WERI-Rb-1 (cell line): ENCODE data around the gene A3GALT2.

Experiments
- DNase-seq: peaks from one replicate; pipeline ENCODE4 v3.0.0-alpha.2; 2020
- H3K27ac ChIP-seq: fragments of 250-450 bp; sonication (Bioruptor Pico); 2 replicates; pipeline ENCODE4 v1.5.1; 2020; ENCODE audit warnings: mild to moderate bottlenecking, moderate library complexity
- H3K27me3 ChIP-seq: fragments of 250-450 bp; sonication (Bioruptor Pico); 2 replicates; pipeline ENCODE4 v1.5.1; 2021; ENCODE audit warnings: mild to moderate bottlenecking, low read depth, moderate library complexity; ENCODE audit not compliant: insufficient read depth, severe bottlenecking
- H3K36me3 ChIP-seq: fragments of 250-450 bp; sonication (Bioruptor Pico); 2 replicates; pipeline ENCODE4 v1.5.1; 2020; ENCODE audit warnings: mild to moderate bottlenecking, moderate library complexity
- H3K4me3 ChIP-seq: 2 replicates; pipeline ENCODE4 v1.5.1; 2011; ENCODE audit warnings: low read depth, mild to moderate bottlenecking, control low read depth, low read length
- H3K9me3 ChIP-seq: fragments of 250-450 bp; sonication (Bioruptor Pico); 2 replicates; pipeline ENCODE4 v1.5.1; 2021; ENCODE audit warnings: mild to moderate bottlenecking, moderate library complexity; ENCODE audit not compliant: severe bottlenecking
- CTCF ChIP-seq: IDR thresholded peaks from 2 replicates; pipeline ENCODE4 v1.5.1; 2011; ENCODE audit warnings: low read depth, mild to moderate bottlenecking, control low read depth, inconsistent platforms, low read length

Gene A3GALT2

DNA sequence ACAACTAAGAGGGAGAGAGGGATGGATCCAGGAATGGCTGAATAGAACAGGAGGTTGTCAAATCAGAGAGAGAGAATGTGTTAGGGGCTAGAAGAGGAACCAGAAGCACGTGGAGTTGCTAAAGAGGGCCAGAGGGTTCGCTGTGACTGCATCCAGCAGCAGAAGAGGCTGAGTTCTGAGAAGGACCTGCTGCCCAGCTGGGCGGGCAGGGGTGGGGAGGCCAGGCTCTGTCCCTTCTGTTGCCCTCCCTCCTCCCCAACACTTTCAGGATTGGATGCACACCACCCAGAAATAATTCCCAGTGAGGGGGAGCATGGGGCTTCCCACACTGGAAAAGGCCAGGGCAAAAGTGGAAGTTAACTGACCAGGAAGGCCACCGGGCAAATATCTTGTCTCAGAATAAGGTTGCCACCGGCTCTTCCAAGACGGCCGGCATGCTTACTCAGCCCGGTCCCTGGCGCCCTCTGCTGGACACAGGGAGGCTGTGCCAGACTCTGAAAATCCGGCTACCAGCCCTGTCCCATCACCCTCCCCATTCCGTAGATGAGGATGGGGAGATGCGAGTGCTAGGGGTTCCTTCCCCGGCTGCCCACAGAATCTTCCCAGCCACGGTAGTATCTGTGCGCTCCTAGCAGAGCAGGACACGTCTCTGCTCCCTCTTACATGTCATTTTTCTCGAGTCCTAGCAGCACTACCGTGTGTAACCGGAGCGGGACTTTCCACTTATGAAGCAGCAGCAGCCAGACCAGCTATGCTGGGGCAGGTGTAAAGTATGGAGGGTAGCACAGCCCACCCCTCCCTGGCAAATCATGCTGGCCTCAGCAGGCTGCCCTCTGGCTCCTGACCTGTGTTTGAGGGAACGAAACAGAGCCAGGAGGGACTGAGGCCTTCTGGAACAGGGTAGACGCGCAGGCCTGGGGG, 46.8 kb upstream of the A3GALT2 start:
- Histone ChIP-seq H3K36me3 (peaks cover 5% of the 10 kb centered on the region), H3K9me3 (no peaks in the 10 kb centered on the region), H3K27me3 (no peaks in the 10 kb centered on the region), H3K27ac (peak overlapping the region; percentile 32; the same call in 1 of the 2 replicates), H3K4me3 (no peak overlapping the region)
- TF ChIP-seq CTCF: peak; percentile 94
- DNase-seq: peak; percentile 87

- H3K27me3 ChIP-seq: no peaks in the 10 kb centered on the region
- H3K36me3 ChIP-seq: peaks cover 5% of the 10 kb centered on the region
- no peak overlapping the region for H3K4me3 ChIP-seq
- no peak for TF ChIP-seq CTCF
- peak overlapping the region; percentile 32; the same call in 1 of the 2 replicates for H3K27ac ChIP-seq
- no peak for DNase-seq
- H3K9me3 ChIP-seq: no peaks in the 10 kb centered on the region
Measured at GRCh38 chr1:33366762-33367484, 46.0 kb upstream of the A3GALT2 start.

- no peaks in the 10 kb centered on the region for H3K9me3 ChIP-seq
- no peak overlapping the region for H3K4me3 ChIP-seq
- H3K36me3 ChIP-seq: peaks cover 5% of the 10 kb centered on the region; the same call in 1 of the 2 replicates
- TF ChIP-seq CTCF: no peak
- H3K27ac ChIP-seq: peak overlapping the region; percentile 78; the same call in 1 of the 2 replicates
- H3K27me3 ChIP-seq: no peaks in the 10 kb centered on the region
- no peak for DNase-seq
Measured at GRCh38 chr1:33365560-33365997, 44.7 kb upstream of the A3GALT2 start.

DNA sequence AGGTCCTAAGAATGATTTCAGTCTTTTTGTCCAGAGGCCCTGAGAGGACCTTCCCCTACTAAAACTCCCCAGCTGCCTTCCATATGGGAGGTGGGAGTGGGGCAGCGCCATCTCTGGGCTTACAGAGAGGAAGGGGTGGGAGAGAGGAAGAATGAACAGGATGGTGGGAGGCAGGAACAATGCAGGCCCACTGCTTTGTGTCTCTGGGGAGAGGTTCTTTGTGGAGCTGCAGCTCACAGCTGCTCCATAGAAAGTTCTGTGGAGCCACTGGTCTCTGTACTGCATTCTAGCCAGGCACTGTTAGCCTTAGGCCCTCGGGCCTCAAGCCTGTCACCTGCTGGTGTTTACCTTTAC, 43.6 kb upstream of the A3GALT2 start:
- Histone ChIP-seq H3K27me3 (no peaks in the 10 kb centered on the region), H3K27ac (peak overlapping the region; percentile 78), H3K4me3 (no peak overlapping the region), H3K9me3 (no peaks in the 10 kb centered on the region), H3K36me3 (peaks cover 5% of the 10 kb centered on the region; the same call in 1 of the 2 replicates)
- DNase-seq: peak; percentile 38
- no peak for TF ChIP-seq CTCF

DNA sequence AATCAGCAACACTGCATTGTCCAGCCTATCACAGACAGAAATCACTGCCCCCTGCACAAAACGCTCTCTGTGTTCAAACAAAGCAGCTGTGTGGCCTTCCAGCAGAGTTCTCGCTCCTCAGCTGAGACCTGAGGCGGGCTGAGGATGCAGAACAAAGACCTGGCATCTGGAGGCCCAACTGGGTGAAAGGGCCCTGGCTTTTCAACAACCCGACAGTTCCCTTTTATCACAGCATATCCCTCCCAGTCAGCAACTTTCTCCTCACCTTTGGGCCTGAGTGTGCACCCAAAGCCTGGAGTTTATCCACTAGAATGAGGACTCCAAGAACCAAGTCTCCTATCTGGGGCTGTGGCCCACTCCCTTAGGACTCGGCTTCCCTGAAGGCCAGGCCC, 42.6 kb upstream of the A3GALT2 start:
- DNase-seq: no peak
- Histone ChIP-seq H3K27me3 (no peaks in the 10 kb centered on the region), H3K9me3 (no peaks in the 10 kb centered on the region), H3K4me3 (peak overlapping the region; percentile 8; the same call in 1 of the 2 replicates), H3K36me3 (peaks cover 5% of the 10 kb centered on the region; the same call in 1 of the 2 replicates), H3K27ac (peak overlapping the region; percentile 78)
- TF ChIP-seq CTCF: no peak
